IPS-18a (cell line): ENCODE measurements around the gene CACNA2D4.

Source experiments
- H3K27ac ChIP-seq: one replicate; pipeline ENCODE4 v1.5.1; 2013; ENCODE audit warnings: low read length
- H3K27me3 ChIP-seq: one replicate; pipeline ENCODE4 v1.6.1; 2013; ENCODE audit warnings: mild to moderate bottlenecking, low read length; ENCODE audit not compliant: control insufficient read depth, insufficient read depth
- H3K36me3 ChIP-seq: one replicate; pipeline ENCODE4 v1.6.1; 2013; ENCODE audit warnings: low read depth, low read length; ENCODE audit not compliant: control insufficient read depth
- H3K4me1 ChIP-seq: one replicate; pipeline ENCODE4 v1.6.1; 2013; ENCODE audit warnings: low read depth, low read length; ENCODE audit not compliant: control insufficient read depth
- H3K4me3 ChIP-seq: one replicate; pipeline ENCODE4 v1.5.1; 2013; ENCODE audit warnings: low read length
- H3K9ac ChIP-seq: one replicate; pipeline ENCODE4 v1.6.1; 2013; ENCODE audit warnings: mild to moderate bottlenecking, low read length, moderate library complexity
- H3K9me3 ChIP-seq: one replicate; pipeline ENCODE4 v1.6.1; 2013; ENCODE audit warnings: low read depth, low read length; ENCODE audit not compliant: control insufficient read depth

Gene CACNA2D4

DNA sequence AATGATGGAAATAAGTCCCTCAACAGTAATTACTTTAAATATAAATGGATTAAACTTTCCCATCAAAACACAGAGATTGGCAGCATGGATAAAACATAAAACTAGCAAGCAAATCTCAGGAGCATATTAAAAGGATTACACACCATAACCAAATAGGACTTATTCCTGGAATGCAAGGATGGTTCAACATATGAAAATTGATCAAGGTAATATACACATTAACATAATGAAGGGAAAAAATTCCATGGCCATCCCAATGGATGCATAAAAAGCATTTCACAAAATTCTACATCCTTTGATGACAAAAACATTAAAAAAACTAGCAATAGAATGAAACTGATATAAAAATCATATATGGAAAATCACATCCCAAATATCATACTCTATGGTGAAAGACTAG, 13.6 kb downstream of the CACNA2D4 start:
- Histone ChIP-seq H3K4me1 (no peaks in the 10 kb centered on the region), H3K9me3 (peaks cover 4% of the 10 kb centered on the region), H3K4me3 (no peak overlapping the region), H3K27ac (no peak overlapping the region), H3K9ac (no peak overlapping the region), H3K36me3 (no peaks in the 10 kb centered on the region), H3K27me3 (no peaks in the 10 kb centered on the region)

DNA sequence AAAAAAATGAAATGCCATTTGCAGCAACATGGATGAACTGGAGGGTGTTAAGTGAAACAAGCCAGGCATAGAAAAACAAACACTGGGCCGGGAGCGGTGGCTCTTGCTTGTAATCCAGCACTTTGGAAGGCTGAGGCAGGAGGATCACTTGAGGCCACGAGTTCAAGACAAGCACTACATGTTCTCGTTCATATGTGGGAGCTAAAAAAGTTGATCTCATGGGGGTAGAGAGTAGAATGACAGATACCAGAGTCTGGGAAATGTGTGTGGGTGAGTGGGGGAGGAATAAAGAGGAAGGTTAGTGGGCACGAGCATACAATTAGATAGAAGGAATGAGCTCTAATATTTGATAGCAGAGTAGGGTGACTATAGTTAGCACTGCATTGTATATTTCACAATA, 21.5 kb downstream of the CACNA2D4 start:
- H3K27me3 ChIP-seq, result no peaks in the 10 kb centered on the region
- no peaks in the 10 kb centered on the region for H3K4me1 ChIP-seq
- H3K9ac ChIP-seq, result no peak overlapping the region
- H3K36me3 ChIP-seq, result no peaks in the 10 kb centered on the region
- H3K9me3 ChIP-seq, result no peaks in the 10 kb centered on the region
- no peak overlapping the region for H3K4me3 ChIP-seq
- no peak overlapping the region for H3K27ac ChIP-seq

- Histone ChIP-seq H3K4me3 (no peak overlapping the region), H3K4me1 (no peaks in the 10 kb centered on the region), H3K9me3 (no peaks in the 10 kb centered on the region), H3K9ac (no peak overlapping the region), H3K36me3 (no peaks in the 10 kb centered on the region), H3K27me3 (no peaks in the 10 kb centered on the region), H3K27ac (no peak overlapping the region)
Measured at GRCh38 chr12:1890810-1891209, 27.6 kb downstream of the CACNA2D4 start.

GRCh38 chr12:1890119-1890703, 28.2 kb downstream of the CACNA2D4 start:
- Histone ChIP-seq H3K4me3 (no peak overlapping the region), H3K9ac (no peak overlapping the region), H3K4me1 (no peaks in the 10 kb centered on the region), H3K27me3 (no peaks in the 10 kb centered on the region), H3K36me3 (no peaks in the 10 kb centered on the region), H3K27ac (no peak overlapping the region), H3K9me3 (no peaks in the 10 kb centered on the region)

GRCh38 chr12:1888923-1889322, 29.5 kb downstream of the CACNA2D4 start:
- Histone ChIP-seq H3K4me3 (no peak overlapping the region), H3K4me1 (no peaks in the 10 kb centered on the region), H3K9me3 (no peaks in the 10 kb centered on the region), H3K9ac (no peak overlapping the region), H3K27ac (no peak overlapping the region), H3K36me3 (no peaks in the 10 kb centered on the region), H3K27me3 (no peaks in the 10 kb centered on the region)

DNA sequence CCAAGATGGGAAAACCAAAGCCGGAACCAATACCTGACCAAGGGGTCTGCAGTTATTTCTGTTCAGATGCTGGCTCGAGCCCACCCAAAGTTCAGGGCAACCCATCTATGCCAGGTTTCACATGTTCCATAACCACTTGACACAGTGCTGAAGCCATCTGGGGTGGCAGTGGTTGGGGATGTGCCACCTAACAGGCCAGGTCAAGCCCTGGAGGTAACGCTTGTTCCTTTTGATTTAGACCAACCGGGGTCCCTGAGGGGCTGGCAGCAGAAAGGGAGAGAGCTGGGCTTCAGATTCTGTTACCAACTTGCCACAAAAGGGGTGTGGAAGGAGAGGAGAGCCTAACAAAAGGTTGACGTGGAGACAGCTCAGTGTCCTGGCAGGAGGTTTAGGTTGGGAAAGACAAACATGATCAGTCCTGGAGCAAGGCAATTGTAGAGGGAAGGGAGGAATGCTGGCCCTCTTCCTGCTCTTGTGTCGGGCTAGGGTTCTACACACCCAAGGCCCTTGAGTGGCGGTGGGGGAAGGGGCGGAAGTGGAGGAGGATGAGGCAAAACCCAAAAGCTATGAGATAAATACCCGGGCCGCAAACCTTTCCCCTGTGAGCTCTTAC, 31.9 kb downstream of the CACNA2D4 start:
- H3K4me1 ChIP-seq, result no peaks in the 10 kb centered on the region
- no peaks in the 10 kb centered on the region for H3K36me3 ChIP-seq
- no peak overlapping the region for H3K9ac ChIP-seq
- no peak overlapping the region for H3K4me3 ChIP-seq
- no peaks in the 10 kb centered on the region for H3K27me3 ChIP-seq
- H3K27ac ChIP-seq, result no peak overlapping the region
- no peaks in the 10 kb centered on the region for H3K9me3 ChIP-seq

GRCh38 chr12:1885599-1886245, 32.7 kb downstream of the CACNA2D4 start:
- no peak overlapping the region for H3K9ac ChIP-seq
- no peaks in the 10 kb centered on the region for H3K36me3 ChIP-seq
- H3K4me1 ChIP-seq, result no peaks in the 10 kb centered on the region
- no peak overlapping the region for H3K27ac ChIP-seq
- no peaks in the 10 kb centered on the region for H3K27me3 ChIP-seq
- H3K9me3 ChIP-seq, result no peaks in the 10 kb centered on the region
- H3K4me3 ChIP-seq, result no peak overlapping the region

GRCh38 chr12:1885082-1885596, 33.3 kb downstream of the CACNA2D4 start:
- Histone ChIP-seq H3K27me3 (no peaks in the 10 kb centered on the region), H3K36me3 (no peaks in the 10 kb centered on the region), H3K9ac (no peak overlapping the region), H3K27ac (no peak overlapping the region), H3K4me3 (no peak overlapping the region), H3K4me1 (no peaks in the 10 kb centered on the region), H3K9me3 (no peaks in the 10 kb centered on the region)

GRCh38 chr12:1884651-1885050, 33.8 kb downstream of the CACNA2D4 start:
- no peaks in the 10 kb centered on the region for H3K36me3 ChIP-seq
- H3K9ac ChIP-seq, result no peak overlapping the region
- no peaks in the 10 kb centered on the region for H3K4me1 ChIP-seq
- no peaks in the 10 kb centered on the region for H3K27me3 ChIP-seq
- no peaks in the 10 kb centered on the region for H3K9me3 ChIP-seq
- no peak overlapping the region for H3K27ac ChIP-seq
- H3K4me3 ChIP-seq, result no peak overlapping the region

- no peaks in the 10 kb centered on the region for H3K27me3 ChIP-seq
Measured at GRCh38 chr12:1883513-1883912, 34.9 kb downstream of the CACNA2D4 start.

GRCh38 chr12:1882850-1883470, 35.5 kb downstream of the CACNA2D4 start:
- no peaks in the 10 kb centered on the region for H3K4me1 ChIP-seq
- H3K36me3 ChIP-seq, result no peaks in the 10 kb centered on the region
- no peaks in the 10 kb centered on the region for H3K9me3 ChIP-seq
- no peak overlapping the region for H3K27ac ChIP-seq
- H3K9ac ChIP-seq, result no peak overlapping the region
- no peaks in the 10 kb centered on the region for H3K27me3 ChIP-seq
- no peak overlapping the region for H3K4me3 ChIP-seq

More at GRCh38 chr12:1883513-1883912, 34.9 kb downstream of the CACNA2D4 start:
- no peaks in the 10 kb centered on the region for H3K4me1 ChIP-seq
- H3K27ac ChIP-seq, result no peak overlapping the region
- no peak overlapping the region for H3K9ac ChIP-seq
- no peaks in the 10 kb centered on the region for H3K36me3 ChIP-seq
- no peak overlapping the region for H3K4me3 ChIP-seq
- H3K9me3 ChIP-seq, result no peaks in the 10 kb centered on the region
